ENCODE results near the gene LRRC47.
A peak's percentile ranks its signal among the peaks of the same experiment; 100 is the strongest.

LRRC47 gene

GRCh38 chr1:3819771-3820200 lies 23.5 kb upstream of the LRRC47 start:
- Mint-ChIP-seq H3K36me3 (ENCODE audit: low read depth) (peaks cover 65% of the 10 kb centered on the region), H3K4me3 (peak overlapping the region in 1 of 3 experiments; percentile 31), H3K4me1 (peaks cover 18% of the 10 kb centered on the region), H3K27me3 (ENCODE audit: low read depth) (no peaks in the 10 kb centered on the region), H3K27ac (peak overlapping the region; percentile 9 to 91 (median 65)), H3K9me3 (no peaks in the 10 kb centered on the region)
- TF ChIP-seq CTCF (IDR thresholded peaks at IDR 0.05; ENCODE audit: unreplicated experiment in 3 of 3): no peak

DNA sequence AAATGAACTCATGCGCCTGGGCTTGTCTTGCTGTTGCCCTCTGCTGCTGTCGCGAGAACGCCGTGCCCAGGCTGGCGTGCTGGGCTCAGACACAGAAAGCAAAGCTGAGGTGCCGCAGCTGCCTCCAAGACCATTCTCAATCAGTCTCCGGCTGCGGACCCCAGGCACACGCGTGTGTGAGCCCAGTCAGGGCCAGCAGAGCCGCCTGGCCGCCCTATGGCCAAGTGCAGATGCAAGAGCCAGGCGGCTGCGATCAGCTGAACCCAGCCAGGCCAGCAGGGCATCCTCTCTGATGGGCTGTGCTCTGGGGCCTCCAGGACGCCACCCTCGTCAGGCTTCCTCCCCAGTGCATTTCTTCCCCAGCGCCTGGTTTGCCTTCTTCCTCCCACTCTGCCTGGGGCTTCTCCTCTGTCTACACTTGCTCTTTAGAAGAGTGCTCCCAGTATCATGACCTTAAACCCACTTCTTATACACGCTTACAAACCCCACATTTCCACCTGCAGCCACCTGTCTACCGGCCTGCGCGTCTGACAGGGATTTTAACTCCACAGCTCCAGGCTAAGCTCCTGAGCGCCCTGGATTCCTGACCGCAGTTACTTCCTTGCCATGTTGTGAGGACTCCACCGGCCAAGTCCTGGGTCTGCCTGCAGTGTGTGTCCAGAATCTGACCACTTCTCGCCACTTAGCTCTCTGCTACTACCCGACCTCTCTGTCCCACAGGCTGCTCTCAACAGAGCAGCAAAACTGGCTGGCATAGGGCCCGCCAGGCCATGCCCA lies 21.7 kb upstream of the LRRC47 start:
- no peak for TF ChIP-seq CTCF (IDR thresholded peaks at IDR 0.05; ENCODE audit: unreplicated experiment in 3 of 3)
- H3K9me3 Mint-ChIP-seq: no peaks in the 10 kb centered on the region
- H3K36me3 Mint-ChIP-seq (ENCODE audit: low read depth): peaks cover 55% of the 10 kb centered on the region
- H3K27ac Mint-ChIP-seq: no peak overlapping the region
- no peak overlapping the region for H3K4me3 Mint-ChIP-seq
- no peaks in the 10 kb centered on the region for H3K27me3 Mint-ChIP-seq (ENCODE audit: low read depth)
- peaks cover 18% of the 10 kb centered on the region for H3K4me1 Mint-ChIP-seq

DNA sequence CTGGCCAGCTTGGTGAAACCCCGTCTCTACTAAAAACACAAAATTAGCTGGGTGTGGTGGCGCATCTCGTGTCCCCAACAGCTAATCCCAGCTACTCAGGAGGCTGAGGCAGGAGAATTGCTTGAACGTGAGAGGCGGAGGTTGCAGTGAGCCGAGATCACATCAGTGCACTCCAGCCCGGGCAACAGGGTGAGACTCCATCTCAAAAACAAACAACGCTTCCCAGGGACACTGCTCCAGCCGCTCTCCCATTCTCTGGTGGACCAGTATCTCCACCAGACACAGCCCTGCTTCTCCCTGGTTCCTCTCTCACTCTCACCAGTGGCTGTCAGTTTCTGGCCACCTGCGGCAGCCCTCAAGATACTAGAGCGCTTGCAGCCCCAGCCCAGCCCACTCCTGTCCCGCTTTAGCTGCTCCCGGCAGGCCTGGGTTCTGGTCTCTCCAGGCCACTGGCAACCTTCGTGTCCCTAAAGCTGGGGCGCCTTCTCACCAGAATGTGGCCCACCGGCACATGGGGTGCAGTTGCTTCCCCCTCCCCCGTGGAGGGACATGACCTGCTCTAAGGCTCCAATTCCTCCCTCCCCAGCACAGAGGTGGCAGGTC lies 20.9 kb upstream of the LRRC47 start:
- Mint-ChIP-seq H3K27ac (no peak overlapping the region), H3K36me3 (ENCODE audit: low read depth) (peaks cover 48% of the 10 kb centered on the region), H3K27me3 (ENCODE audit: low read depth) (no peaks in the 10 kb centered on the region), H3K4me3 (no peak overlapping the region), H3K9me3 (no peaks in the 10 kb centered on the region), H3K4me1 (peaks cover 18% of the 10 kb centered on the region)
- TF ChIP-seq CTCF (IDR thresholded peaks at IDR 0.05; ENCODE audit: unreplicated experiment in 3 of 3): no peak

DNA sequence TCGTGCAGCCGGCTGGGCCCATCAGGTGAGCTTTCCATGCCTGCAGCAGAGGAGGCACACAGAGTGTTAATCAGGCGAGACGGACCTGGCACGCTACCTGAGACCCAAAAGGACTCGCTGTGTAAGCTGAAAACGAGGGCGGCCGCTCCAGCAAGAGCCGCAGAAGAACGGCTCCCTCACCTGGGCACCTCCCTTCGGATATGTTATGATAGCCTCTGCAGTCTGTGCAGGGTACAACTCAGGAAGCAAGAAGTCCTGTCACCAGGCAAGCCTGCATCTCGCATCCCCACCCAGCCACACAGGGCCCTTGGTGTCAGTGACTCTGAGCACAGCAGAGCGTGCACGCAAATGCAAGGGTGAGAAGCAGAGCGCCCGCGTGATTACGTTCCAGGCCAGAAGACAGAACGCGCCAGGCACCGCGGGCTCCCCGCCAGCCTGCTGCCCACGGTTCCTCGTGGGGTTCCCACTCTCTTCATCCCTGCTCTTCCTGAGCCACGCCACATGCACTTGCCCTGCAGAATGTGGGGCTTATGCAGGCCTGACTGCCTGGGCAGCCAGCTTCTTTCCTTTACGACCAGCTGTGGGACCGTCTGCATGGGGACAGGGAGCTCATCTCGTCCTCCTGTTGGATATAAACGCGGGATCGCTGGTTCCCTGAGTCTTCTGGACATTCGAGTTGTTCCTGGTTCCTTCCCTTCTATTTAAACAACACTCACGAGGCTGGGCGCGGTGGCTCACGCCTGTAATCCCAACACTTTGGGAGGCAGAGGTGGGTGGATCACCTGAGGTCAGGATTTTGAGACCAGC lies 20.2 kb upstream of the LRRC47 start:
- TF ChIP-seq CTCF (IDR thresholded peaks at IDR 0.05; ENCODE audit: unreplicated experiment in 3 of 3): no peak
- Mint-ChIP-seq H3K27me3 (ENCODE audit: low read depth) (no peaks in the 10 kb centered on the region), H3K9me3 (no peaks in the 10 kb centered on the region), H3K27ac (no peak overlapping the region), H3K4me3 (no peak overlapping the region), H3K4me1 (peaks cover 16% of the 10 kb centered on the region), H3K36me3 (ENCODE audit: low read depth) (peaks cover 41% of the 10 kb centered on the region)

- H3K27me3 Mint-ChIP-seq (ENCODE audit: low read depth): no peaks in the 10 kb centered on the region
- H3K4me3 Mint-ChIP-seq: no peak overlapping the region
- H3K27ac Mint-ChIP-seq: peak overlapping the region; percentile 9 to 46 (median 21)
- H3K9me3 Mint-ChIP-seq: no peaks in the 10 kb centered on the region
- no peak for TF ChIP-seq CTCF (IDR thresholded peaks at IDR 0.05; ENCODE audit: unreplicated experiment in 3 of 3)
- peaks cover 32% of the 10 kb centered on the region for H3K36me3 Mint-ChIP-seq (ENCODE audit: low read depth)
- H3K4me1 Mint-ChIP-seq: peaks cover 8% of the 10 kb centered on the region
Measured at GRCh38 chr1:3814771-3815561, 18.7 kb upstream of the LRRC47 start.

All from nephron (organoid).